Muscle layer of duodenum (tissue), 2 donors: ENCODE data around the gene PPTC7.
"Not testable (repeated sequence)": the region's sequence is repeated elsewhere in the genome, so short reads cannot be mapped to it uniquely, and the experiment has no call there.

Source experiments
- H3K27ac ChIP-seq: one replicate; pipeline ENCODE4 v1.7.0; 2013; ENCODE audit warnings: mild to moderate bottlenecking, low read length
- H3K27me3 ChIP-seq: one replicate; pipeline ENCODE4 v1.7.0; 2013; ENCODE audit warnings: low read depth, mild to moderate bottlenecking, control low read depth, low read length
- H3K36me3 ChIP-seq, 2 donors: one replicate each; pipeline ENCODE4 v1.7.0; 2013; ENCODE audit warnings: low read length in 2 of 2, control low read depth in 1 of 2, mild to moderate bottlenecking in 1 of 2; ENCODE audit not compliant: insufficient read depth in 2 of 2, control insufficient read depth in 1 of 2
- H3K4me1 ChIP-seq, 2 donors: one replicate each; pipeline ENCODE4 v1.7.0; 2013; ENCODE audit warnings: low read length in 2 of 2, mild to moderate bottlenecking in 2 of 2, control low read depth in 1 of 2, moderate library complexity in 1 of 2; ENCODE audit not compliant: insufficient read depth in 2 of 2, control insufficient read depth in 1 of 2
- H3K4me3 ChIP-seq, 2 donors: one replicate each; pipeline ENCODE4 v1.7.0; 2013; ENCODE audit warnings: low read length in 2 of 2, low read depth in 1 of 2, mild to moderate bottlenecking in 1 of 2
- H3K9me3 ChIP-seq, 2 donors: one replicate each; pipeline ENCODE4 v1.7.0; 2013; ENCODE audit warnings: low read length in 2 of 2, control low read depth in 1 of 2, mild to moderate bottlenecking in 1 of 2; ENCODE audit not compliant: control insufficient read depth in 1 of 2
- donor health status: healthy.

PPTC7 gene

GRCh38 chr12:110582276-110583136 is 612 bp downstream of the PPTC7 start:
- Histone ChIP-seq H3K4me1 (peaks cover 30 to 52% of the 10 kb centered on the region in 2 donors), H3K4me3 (peak overlapping the region; percentile 86 to 89), H3K36me3 (peaks cover 0 to 4% of the 10 kb centered on the region in 2 donors), H3K27ac (peak overlapping the region; percentile 93), H3K9me3 (no peaks in the 10 kb centered on the region), H3K27me3 (no peaks in the 10 kb centered on the region)

- H3K27me3 ChIP-seq = no peaks in the 10 kb centered on the region
- peak overlapping the region; percentile 86 to 89 for H3K4me3 ChIP-seq
- peaks cover 0 to 4% of the 10 kb centered on the region in 2 donors for H3K36me3 ChIP-seq
- no peaks in the 10 kb centered on the region for H3K9me3 ChIP-seq
- peak overlapping the region; percentile 93 for H3K27ac ChIP-seq
- H3K4me1 ChIP-seq = peaks cover 30 to 56% of the 10 kb centered on the region in 2 donors
Measured at GRCh38 chr12:110581931-110582275, 1.2 kb downstream of the PPTC7 start.

GRCh38 chr12:110579535-110580253 is 3.4 kb downstream of the PPTC7 start:
- peaks cover 30 to 65% of the 10 kb centered on the region in 2 donors for H3K4me1 ChIP-seq
- H3K9me3 ChIP-seq = no peaks in the 10 kb centered on the region
- H3K4me3 ChIP-seq = no peak overlapping the region
- H3K36me3 ChIP-seq = peaks cover 0 to 4% of the 10 kb centered on the region in 2 donors
- H3K27me3 ChIP-seq = no peaks in the 10 kb centered on the region
- H3K27ac ChIP-seq = peak overlapping the region; percentile 54

- Histone ChIP-seq H3K4me1 (peaks cover 27 to 64% of the 10 kb centered on the region in 2 donors), H3K36me3 (peaks cover 0 to 4% of the 10 kb centered on the region in 2 donors), H3K27me3 (no peaks in the 10 kb centered on the region), H3K27ac (peak overlapping the region; percentile 97), H3K4me3 (no peak overlapping the region), H3K9me3 (no peaks in the 10 kb centered on the region)
Measured at GRCh38 chr12:110578694-110579534, 4.2 kb downstream of the PPTC7 start.

- no peaks in the 10 kb centered on the region for H3K9me3 ChIP-seq
- H3K4me1 ChIP-seq = peaks cover 22 to 58% of the 10 kb centered on the region in 2 donors
- H3K4me3 ChIP-seq = peak overlapping the region in 1 of 2 donors; percentile 37
- H3K27me3 ChIP-seq = no peaks in the 10 kb centered on the region
- H3K27ac ChIP-seq = peak overlapping the region; percentile 97
- peaks cover 0 to 4% of the 10 kb centered on the region in 2 donors for H3K36me3 ChIP-seq
Measured at GRCh38 chr12:110577864-110578693, 5.0 kb downstream of the PPTC7 start.

GRCh38 chr12:110576504-110576903 is 6.6 kb downstream of the PPTC7 start:
- no peak overlapping the region for H3K27ac ChIP-seq
- peaks cover 22 to 58% of the 10 kb centered on the region in 2 donors for H3K4me1 ChIP-seq
- no peak overlapping the region for H3K4me3 ChIP-seq
- peaks cover 0 to 6% of the 10 kb centered on the region in 2 donors for H3K9me3 ChIP-seq
- H3K27me3 ChIP-seq = no peaks in the 10 kb centered on the region
- H3K36me3 ChIP-seq = peaks cover 0 to 4% of the 10 kb centered on the region in 2 donors

GRCh38 chr12:110575326-110575725 is 7.8 kb downstream of the PPTC7 start:
- H3K36me3 ChIP-seq = peaks cover 0 to 4% of the 10 kb centered on the region in 2 donors
- H3K27ac ChIP-seq = peak overlapping the region; percentile 68
- peaks cover 22 to 49% of the 10 kb centered on the region in 2 donors for H3K4me1 ChIP-seq
- H3K4me3 ChIP-seq = no peak overlapping the region
- H3K9me3 ChIP-seq = peaks cover 0 to 8% of the 10 kb centered on the region in 2 donors
- no peaks in the 10 kb centered on the region for H3K27me3 ChIP-seq

- not testable (repeated sequence) for H3K9me3 ChIP-seq, H3K27ac ChIP-seq, H3K36me3 ChIP-seq, H3K27me3 ChIP-seq, H3K4me3 ChIP-seq
- H3K4me1 ChIP-seq = peaks cover 22 to 49% of the 10 kb centered on the region in 2 donors
Measured at GRCh38 chr12:110574717-110575230, 8.3 kb downstream of the PPTC7 start.

GRCh38 chr12:110574044-110574443 is 9.1 kb downstream of the PPTC7 start:
- Histone ChIP-seq H3K27ac (no peak overlapping the region), H3K4me1 (peaks cover 18 to 42% of the 10 kb centered on the region in 2 donors), H3K9me3 (peaks cover 0 to 13% of the 10 kb centered on the region in 2 donors), H3K36me3 (peaks cover 0 to 4% of the 10 kb centered on the region in 2 donors), H3K4me3 (no peak overlapping the region), H3K27me3 (no peaks in the 10 kb centered on the region)

GRCh38 chr12:110570798-110571197 is 12.3 kb downstream of the PPTC7 start:
- H3K36me3 ChIP-seq, H3K27ac ChIP-seq, H3K27me3 ChIP-seq, H3K4me3 ChIP-seq: not testable (repeated sequence)
- peaks cover 5 to 23% of the 10 kb centered on the region in 2 donors for H3K4me1 ChIP-seq
- H3K9me3 ChIP-seq = peaks cover 0 to 13% of the 10 kb centered on the region in 2 donors
